ENCODE measurements around the gene REEP3.

DNA sequence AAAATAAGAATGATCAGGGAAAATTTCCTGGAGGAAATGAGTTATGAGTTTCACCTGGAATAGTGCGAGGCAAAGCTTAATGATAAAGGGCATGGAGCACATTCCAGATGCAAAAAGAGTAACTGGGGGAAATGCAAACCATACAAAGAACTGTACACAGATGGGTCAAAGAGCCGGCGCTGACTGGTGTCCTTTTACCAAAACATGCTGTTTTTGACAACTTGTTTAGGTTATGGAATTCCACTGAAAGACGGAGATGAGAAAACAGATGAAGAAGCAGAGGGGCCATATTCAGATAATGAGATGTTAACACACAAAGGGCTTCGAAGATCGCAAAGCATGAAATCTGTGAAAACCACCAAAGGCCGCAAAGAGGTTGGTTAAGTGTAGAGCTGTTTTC is 98.2 kb downstream of the REEP3 start:
- TF ChIP-seq, protein P1, sequence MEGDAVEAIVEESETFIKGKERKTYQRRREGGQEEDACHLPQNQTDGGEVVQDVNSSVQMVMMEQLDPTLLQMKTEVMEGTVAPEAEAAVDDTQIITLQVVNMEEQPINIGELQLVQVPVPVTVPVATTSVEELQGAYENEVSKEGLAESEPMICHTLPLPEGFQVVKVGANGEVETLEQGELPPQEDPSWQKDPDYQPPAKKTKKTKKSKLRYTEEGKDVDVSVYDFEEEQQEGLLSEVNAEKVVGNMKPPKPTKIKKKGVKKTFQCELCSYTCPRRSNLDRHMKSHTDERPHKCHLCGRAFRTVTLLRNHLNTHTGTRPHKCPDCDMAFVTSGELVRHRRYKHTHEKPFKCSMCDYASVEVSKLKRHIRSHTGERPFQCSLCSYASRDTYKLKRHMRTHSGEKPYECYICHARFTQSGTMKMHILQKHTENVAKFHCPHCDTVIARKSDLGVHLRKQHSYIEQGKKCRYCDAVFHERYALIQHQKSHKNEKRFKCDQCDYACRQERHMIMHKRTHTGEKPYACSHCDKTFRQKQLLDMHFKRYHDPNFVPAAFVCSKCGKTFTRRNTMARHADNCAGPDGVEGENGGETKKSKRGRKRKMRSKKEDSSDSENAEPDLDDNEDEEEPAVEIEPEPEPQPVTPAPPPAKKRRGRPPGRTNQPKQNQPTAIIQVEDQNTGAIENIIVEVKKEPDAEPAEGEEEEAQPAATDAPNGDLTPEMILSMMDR (conservative IDR thresholded peaks at IDR 0.05; ENCODE audit: low read depth, low read length): no peak
- no peak for TF ChIP-seq BHLHE40 (IDR thresholded peaks at IDR 0.05; ENCODE audit: low read depth, low read length)
- no peak for TF ChIP-seq CEBPB (IDR thresholded peaks at IDR 0.05; ENCODE audit: low read depth, low read length)
- no peak for TF ChIP-seq RCOR1 (IDR thresholded peaks at IDR 0.05; ENCODE audit: insufficient replicate concordance, low read length)
- no peak for TF ChIP-seq RAD21 (IDR thresholded peaks at IDR 0.05; ENCODE audit: low read length)
- TF ChIP-seq POLR2A (IDR thresholded peaks at IDR 0.05; ENCODE audit: low read depth, low read length): no peak

Measured in IMR-90 (cell line).